SHP77 treated with DMSO at 0.1 percent for 48 hours (cell line): ENCODE results near the gene RPL28.
"Not testable (repeated sequence)": the region's sequence is repeated elsewhere in the genome, so short reads cannot be mapped to it uniquely, and the experiment has no call there.

ENCODE experiments used
- DNase-seq: peaks from one replicate; lab custom pipeline; 2025; lab: John Stamatoyannopoulos, UW

RPL28 gene

GRCh38 chr19:55426042-55426441, 40.3 kb downstream of the RPL28 start:
- DNase-seq = no peak

- no peak for DNase-seq
Observed at GRCh38 chr19:55431183-55431582, 45.5 kb downstream of the RPL28 start.

- DNase-seq = no peak
Observed at GRCh38 chr19:55432241-55432959, 46.7 kb downstream of the RPL28 start.

- DNase-seq = no peak
Observed at GRCh38 chr19:55433292-55433691, 47.6 kb downstream of the RPL28 start.

GRCh38 chr19:55434356-55434919, 48.7 kb downstream of the RPL28 start:
- no peak for DNase-seq

- no peak for DNase-seq
Observed at GRCh38 chr19:55435020-55435419, 49.3 kb downstream of the RPL28 start.

- DNase-seq = no peak
Observed at GRCh38 chr19:55436847-55437246, 51.1 kb downstream of the RPL28 start.

GRCh38 chr19:55437410-55437809, 51.7 kb downstream of the RPL28 start:
- no peak for DNase-seq

- no peak for DNase-seq
Observed at GRCh38 chr19:55439052-55439451, 53.3 kb downstream of the RPL28 start.

GRCh38 chr19:55440411-55441105, 54.8 kb downstream of the RPL28 start:
- DNase-seq = no peak

GRCh38 chr19:55441319-55441691, 55.6 kb downstream of the RPL28 start:
- DNase-seq = no peak

GRCh38 chr19:55441692-55442321, 56.1 kb downstream of the RPL28 start:
- DNase-seq = no peak

- no peak for DNase-seq
Observed at GRCh38 chr19:55442372-55442961, 56.7 kb downstream of the RPL28 start.

- DNase-seq = no peak
Observed at GRCh38 chr19:55443045-55443823, 57.5 kb downstream of the RPL28 start, which contains the start of gene SHISA7. TSS of gene SHISA7 (minus strand) at chr19:55443300. CDS start at chr19:55442863, 437 bp downstream.

- DNase-seq = no peak
Observed at GRCh38 chr19:55443824-55444480, 58.2 kb downstream of the RPL28 start.

GRCh38 chr19:55444646-55445045, 58.9 kb downstream of the RPL28 start:
- no peak for DNase-seq

GRCh38 chr19:55446060-55446459, 60.3 kb downstream of the RPL28 start:
- no peak for DNase-seq

GRCh38 chr19:55447421-55448174, 61.9 kb downstream of the RPL28 start:
- DNase-seq = no peak

- DNase-seq = not testable (repeated sequence)
Observed at GRCh38 chr19:55448175-55448490, 62.4 kb downstream of the RPL28 start.

GRCh38 chr19:55449469-55449868, 63.7 kb downstream of the RPL28 start:
- DNase-seq = no peak
